B cell (primary cell): ENCODE data around the gene RAB8A. TPM values are rescaled to one million over a fixed set of nuclear protein-coding genes. Genes with fewer than 3 reads are reported as not detected.

Experiments used
- ATAC-seq: fragments of 200-7000 bp; cut with Tn5 transposase; one replicate; pipeline ENCODE4 v1.10.0; 2021; ENCODE audit warnings: low read depth, mild to moderate bottlenecking, moderate number of reproducible peaks, moderate library complexity
- CTCF ChIA-PET: fragments of 350-600 bp; sonication (Branson Sonifier 250); formaldehyde crosslinking; loops from one replicate; lab custom pipeline; 2021; ENCODE audit warnings: antibody characterized with exemption, inconsistent platforms; lab: Charles Lee
- POLR2A ChIA-PET: fragments of 350-600 bp; sonication (Branson Sonifier 250); formaldehyde crosslinking; loops from one replicate; lab custom pipeline; 2021; ENCODE audit warnings: antibody characterized with exemption; lab: Charles Lee
- DNase-seq: peaks from one replicate; pipeline ENCODE4 v3.0.0; 2013
- H2AFZ ChIP-seq: 2 replicates; pipeline ENCODE4 v1.6.1; 2012; ENCODE audit warnings: mild to moderate bottlenecking, low read depth, low read length; ENCODE audit not compliant: insufficient read depth, poor library complexity, severe bottlenecking
- H3K27ac ChIP-seq, 2 donors: 1 replicate in 1 of 2; 2 replicates in 1 of 2; pipeline ENCODE4 v1.5.1; 2012 to 2013; ENCODE audit warnings: low read length in 2 of 2, mild to moderate bottlenecking in 2 of 2, moderate library complexity in 1 of 2
- H3K27me3 ChIP-seq, 4 experiments: fragments of 200-600 bp in 1 of 4; sonication (generic) in 1 of 4; replicated peaks in 1 of 4; 1 replicate in 2 of 4; 2 replicates in 2 of 4; pipeline versions ENCODE4 v1.6.1 to v1.7.0; 2013 to 2016; ENCODE audit warnings: low read length in 3 of 4, mild to moderate bottlenecking in 2 of 4, mixed read lengths in 1 of 4, moderate library complexity in 1 of 4; ENCODE audit not compliant: insufficient read depth in 4 of 4, control insufficient read depth in 3 of 4; ENCODE audit errors: control extremely low read depth in 1 of 4
- H3K36me3 ChIP-seq, 2 experiments: replicated peaks in 1 of 2; 1 replicate in 1 of 2; 2 replicates in 1 of 2; pipeline versions ENCODE4 v1.6.1 to v1.7.1; 2013; ENCODE audit warnings: low read length in 1 of 2; ENCODE audit not compliant: insufficient read depth in 2 of 2, control insufficient read depth in 1 of 2; ENCODE audit errors: control extremely low read depth in 1 of 2, extremely low read depth in 1 of 2
- H3K4me1 ChIP-seq, 2 donors: fragments of 200-600 bp in 1 of 2; sonication (generic) in 1 of 2; 1 replicate in 1 of 2; 2 replicates in 1 of 2; pipeline versions ENCODE4 v1.5.1 to v1.6.1; 2013 to 2017; ENCODE audit warnings: low read length in 2 of 2; ENCODE audit not compliant: control insufficient read depth in 2 of 2, insufficient read depth in 2 of 2
- H3K4me2 ChIP-seq: replicated peaks from 2 replicates; pipeline ENCODE3; 2012; ENCODE audit warnings: mild to moderate bottlenecking, low read depth, low read length; ENCODE audit not compliant: poor library complexity, severe bottlenecking
- H3K4me3 ChIP-seq, 5 experiments: fragments of 200-600 bp in 1 of 5; sonication (generic) in 1 of 5; 1 replicate in 3 of 5; 2 replicates in 2 of 5; pipeline versions ENCODE4 v1.5.1 to v1.7.0; 2011 to 2016; ENCODE audit warnings: low read length in 4 of 5, mild to moderate bottlenecking in 4 of 5, low read depth in 2 of 5, control low read depth in 1 of 5, moderate library complexity in 1 of 5; ENCODE audit not compliant: insufficient read depth in 1 of 5; ENCODE audit errors: control extremely low read depth in 1 of 5, extremely low read depth in 1 of 5
- H3K79me2 ChIP-seq: fragments of 200-600 bp; sonication (generic); one replicate; pipeline ENCODE4 v1.6.0; 2016; ENCODE audit warnings: low read length; ENCODE audit not compliant: control insufficient read depth, insufficient read depth
- H3K9ac ChIP-seq: fragments of 200-600 bp; sonication (generic); 2 replicates; pipeline ENCODE4 v1.6.1; 2017; ENCODE audit warnings: mild to moderate bottlenecking, low read length, moderate library complexity
- H3K9me3 ChIP-seq, 3 donors: one replicate each; pipeline versions ENCODE4 v1.6.1 to v1.7.1; 2013; ENCODE audit warnings: low read length in 2 of 3; ENCODE audit not compliant: control insufficient read depth in 2 of 3, insufficient read depth in 1 of 3; ENCODE audit errors: control extremely low read depth in 1 of 3
- H4K20me1 ChIP-seq: 2 replicates; pipeline ENCODE4 v1.6.0; 2012; ENCODE audit warnings: mild to moderate bottlenecking, low read length; ENCODE audit not compliant: insufficient read depth, control insufficient read depth, poor library complexity, severe bottlenecking
- H3K27ac Mint-ChIP-seq: one replicate; pipeline ENCODE4 v1.8.0; 2021; ENCODE audit warnings: mixed read lengths
- H3K27me3 Mint-ChIP-seq: one replicate; pipeline ENCODE4 v1.8.0; 2021; ENCODE audit warnings: mixed read lengths
- H3K4me1 Mint-ChIP-seq: one replicate; pipeline ENCODE4 v1.8.0; 2021; ENCODE audit warnings: mixed read lengths
- H3K4me3 Mint-ChIP-seq: one replicate; pipeline ENCODE4 v1.8.0; 2021; ENCODE audit warnings: mixed read lengths
- H3K9me3 Mint-ChIP-seq: one replicate; pipeline ENCODE4 v1.8.0; 2022; ENCODE audit warnings: mixed read lengths; ENCODE audit not compliant: insufficient read depth
- CTCF ChIP-seq: fragments of 200-600 bp; IDR thresholded peaks from one replicate; pipeline ENCODE4 v1.8.0; 2022; ENCODE audit warnings: antibody characterized with exemption, mild to moderate bottlenecking
- EZH2 ChIP-seq: IDR thresholded peaks from 2 replicates; pipeline ENCODE4 v1.6.1; 2012; ENCODE audit warnings: borderline replicate concordance, low read depth, mild to moderate bottlenecking, moderate library complexity, low read length; ENCODE audit not compliant: insufficient read depth, poor library complexity, severe bottlenecking
- WGBS: methylation state at CpG from one replicate; pipeline ENCODE4 v1.1.5; 2013; ENCODE audit warnings: missing lambda C conversion rate; ENCODE audit not compliant: insufficient coverage; 5-methylcytosine and 5-hydroxymethylcytosine counted together
- intact Hi-C: fragments of 100-400 bp; cut with micrococcal nuclease; formaldehyde crosslinking; loops from one replicate; pipeline ENCODE4 v1.10.0; 2022
- polyA plus RNA-seq: library from polyadenylated mRNA; depleted of rRNA; stranded (reverse); fragments of >200 nt; gene quantifications from 2 replicates; pipeline ENCODE4 v1.2.3, GENCODE V29; 2012
- total RNA-seq, 2 donors: library from RNA; stranded (reverse); fragments of 120-200 nt in 1 of 2; gene quantifications; 1 replicate in 1 of 2; 2 replicates in 1 of 2; pipeline versions ENCODE4 v1.2.3 to v1.2.4, GENCODE V29; 2013 to 2022

RAB8A gene
- total and polyA plus RNA-seq, 2 donors (not counting 1 experiment from before 2014, with no cell fraction given), result 65.5 to 117 TPM

DNA sequence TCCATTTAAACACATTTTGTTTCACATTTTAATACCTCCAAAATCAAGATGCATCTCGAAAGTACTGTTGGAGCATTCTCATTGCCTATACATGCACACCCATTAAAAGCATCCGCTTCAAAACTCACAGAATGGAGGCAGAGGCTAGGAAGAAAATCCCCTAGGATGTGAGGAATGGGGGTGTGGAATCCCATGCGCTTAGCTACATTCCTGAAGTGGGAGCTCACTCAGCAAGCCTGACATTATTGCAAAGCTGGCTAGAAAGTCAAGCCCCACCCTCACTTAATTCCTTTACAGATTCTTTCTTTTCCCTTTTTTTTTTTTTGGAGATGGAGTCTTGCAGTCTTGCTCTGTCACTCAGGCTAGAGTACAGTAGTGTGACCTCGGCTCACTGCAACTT is 68.9 kb downstream of the RAB8A start:
- H3K9ac ChIP-seq, result no peak overlapping the region
- no peaks in the 10 kb centered on the region for H3K9me3 Mint-ChIP-seq
- H3K36me3 ChIP-seq, result no peaks in the 10 kb centered on the region
- TF ChIP-seq CTCF (no peak), EZH2 (no peak)
- H3K9me3 ChIP-seq, result peaks cover 0 to 4% (median 2%) of the 10 kb centered on the region in 3 donors
- intact Hi-C loops, result loop anchor here (5.0 kb wide), 1 partner anchor 368 kb away; no protein-coding TSS in a partner anchor
- ChIA-PET CTCF (interaction anchor here (0.7 to 6.1 kb wide), 10 partner anchors 31 to 202 kb away, joined by 3 to 47 read pairs (median 6); partner anchors contain the start of genes HSH2D and RAB8A), POLR2A (interaction anchor here (0.9 to 3.2 kb wide), 3 partner anchors 37 to 110 kb away, joined by 3 to 19 read pairs (median 7); partner anchors contain the start of gene HSH2D)
- no peak overlapping the region for H2AFZ ChIP-seq
- H3K27me3 ChIP-seq, result no peaks in the 10 kb centered on the region
- peaks cover 10% of the 10 kb centered on the region for H3K79me2 ChIP-seq
- no peak overlapping the region for H3K27ac Mint-ChIP-seq
- DNase-seq (no peak), ATAC-seq (no peak)
- no peak overlapping the region for H3K4me2 ChIP-seq
- WGBS, result 83% methylated on average over 1 of the region's 4 CpGs
- H3K4me1 ChIP-seq, result peaks cover 9 to 30% of the 10 kb centered on the region in 2 donors
- no peak overlapping the region for H3K4me3 ChIP-seq
- H3K27me3 Mint-ChIP-seq, result no peaks in the 10 kb centered on the region
- H3K4me1 Mint-ChIP-seq, result peaks cover 24% of the 10 kb centered on the region
- H3K4me3 Mint-ChIP-seq, result no peak overlapping the region
- no peak overlapping the region for H3K27ac ChIP-seq
- no peaks in the 10 kb centered on the region for H4K20me1 ChIP-seq

Other genes with a start within 250 kb of the RAB8A start
- gene CYP4F2, start 213.8 kb upstream of the RAB8A start, total RNA-seq, result not detected in 2 replicates
- not detected in 2 replicates for gene CYP4F2, start 213.8 kb upstream of the RAB8A start, polyA plus RNA-seq
- not detected in 2 replicates for gene CYP4F11, start 177.4 kb upstream of the RAB8A start, total RNA-seq
- not detected in 2 replicates for gene CYP4F11, start 177.4 kb upstream of the RAB8A start, polyA plus RNA-seq
- not detected in 2 replicates for gene OR10H4, start 162.9 kb upstream of the RAB8A start, total RNA-seq
- not detected in 2 replicates for gene OR10H4, start 162.9 kb upstream of the RAB8A start, polyA plus RNA-seq
- gene TPM4, start 35.4 kb upstream of the RAB8A start, total RNA-seq, result 127 TPM in 2 replicates
- gene TPM4, start 35.4 kb upstream of the RAB8A start, polyA plus RNA-seq, result 65.4 and 211 TPM in 2 replicates
- gene HSH2D, start 31.8 kb downstream of the RAB8A start, total RNA-seq, result 254 and 259 TPM in 2 replicates
- 299 and 323 TPM in 2 replicates for gene HSH2D, start 31.8 kb downstream of the RAB8A start, polyA plus RNA-seq
- not detected in 2 replicates for gene CIB3, start 61.6 kb downstream of the RAB8A start, total RNA-seq
- gene CIB3, start 61.6 kb downstream of the RAB8A start, polyA plus RNA-seq, result not detected in 2 replicates
- gene FAM32A, start 73.5 kb downstream of the RAB8A start, total RNA-seq, result 53.4 TPM in 2 replicates
- 38.8 and 62.0 TPM in 2 replicates for gene FAM32A, start 73.5 kb downstream of the RAB8A start, polyA plus RNA-seq
- gene AP1M1, start 86.0 kb downstream of the RAB8A start, total RNA-seq, result 90.4 and 102 TPM in 2 replicates
- gene AP1M1, start 86.0 kb downstream of the RAB8A start, polyA plus RNA-seq, result 62.2 and 77.8 TPM in 2 replicates
- 241 and 242 TPM in 2 replicates for gene KLF2, start 212.9 kb downstream of the RAB8A start, total RNA-seq
- 3,249 and 3,965 TPM in 2 replicates for gene KLF2, start 212.9 kb downstream of the RAB8A start, polyA plus RNA-seq